T-helper 1 cell treated with Interleukin-12 subunit alpha and Interleukin-12 subunit beta and Interleukin-4 antibody, amounts not matched to agents 30 ng/mL and 1 ng/mL, for 36 hours (primary cell): ENCODE data around the gene KRT7. TPM values are rescaled to one million over a fixed set of nuclear protein-coding genes. Genes with fewer than 3 reads are reported as not detected.
"Not testable (repeated sequence)": the region's sequence is repeated elsewhere in the genome, so short reads cannot be mapped to it uniquely, and the experiment has no call there.

ENCODE experiments used
- intact Hi-C: fragments of 100-400 bp; cut with micrococcal nuclease; formaldehyde crosslinking; loops from one replicate; pipeline ENCODE4 v1.15.1; 2024
- total RNA-seq: library from RNA; stranded (reverse); gene quantifications from 2 replicates; pipeline ENCODE4 v1.2.3, GENCODE V29; 2022

The KRT7 gene
- total RNA-seq, 1 donor from 2014 or later: 53.6 TPM

DNA sequence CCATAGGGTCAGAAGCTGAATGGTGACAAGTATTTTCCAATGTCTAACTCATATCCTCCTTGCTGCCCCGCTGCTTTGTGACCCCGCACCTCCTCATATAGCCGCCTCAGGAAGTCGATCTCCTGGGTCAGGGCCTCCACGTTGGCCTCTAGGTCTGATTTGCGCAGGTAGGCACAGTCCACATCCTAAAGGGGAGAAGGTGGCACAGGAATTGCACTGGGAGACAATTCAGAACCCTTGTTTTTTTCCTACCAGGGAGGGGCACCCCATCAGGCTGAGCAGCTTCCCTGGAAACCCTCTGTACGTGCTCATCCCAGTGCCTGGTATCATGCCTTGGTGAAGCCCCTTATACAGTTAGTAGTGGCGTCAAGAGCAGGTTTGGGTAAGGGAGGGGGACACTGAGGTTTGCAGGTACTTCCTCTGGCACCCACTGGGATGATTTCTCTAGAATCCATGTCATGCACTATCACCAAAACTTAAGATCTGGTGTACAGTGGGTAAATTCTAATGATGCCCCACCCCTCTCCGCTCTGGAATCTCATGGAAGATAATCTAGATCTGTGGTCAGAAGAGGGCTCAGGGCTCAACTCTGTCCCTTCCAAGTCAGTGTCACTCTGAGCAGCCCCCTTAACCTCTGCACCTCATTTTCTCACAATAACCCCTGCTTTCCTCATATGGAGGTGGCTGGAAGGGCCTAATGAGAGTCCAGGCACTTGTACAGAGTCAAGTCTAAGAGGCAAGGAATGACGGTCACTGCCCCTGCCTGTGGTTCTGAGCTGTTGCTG is 21.3 kb downstream of the KRT7 start:
- intact Hi-C loops: no loop called here

DNA sequence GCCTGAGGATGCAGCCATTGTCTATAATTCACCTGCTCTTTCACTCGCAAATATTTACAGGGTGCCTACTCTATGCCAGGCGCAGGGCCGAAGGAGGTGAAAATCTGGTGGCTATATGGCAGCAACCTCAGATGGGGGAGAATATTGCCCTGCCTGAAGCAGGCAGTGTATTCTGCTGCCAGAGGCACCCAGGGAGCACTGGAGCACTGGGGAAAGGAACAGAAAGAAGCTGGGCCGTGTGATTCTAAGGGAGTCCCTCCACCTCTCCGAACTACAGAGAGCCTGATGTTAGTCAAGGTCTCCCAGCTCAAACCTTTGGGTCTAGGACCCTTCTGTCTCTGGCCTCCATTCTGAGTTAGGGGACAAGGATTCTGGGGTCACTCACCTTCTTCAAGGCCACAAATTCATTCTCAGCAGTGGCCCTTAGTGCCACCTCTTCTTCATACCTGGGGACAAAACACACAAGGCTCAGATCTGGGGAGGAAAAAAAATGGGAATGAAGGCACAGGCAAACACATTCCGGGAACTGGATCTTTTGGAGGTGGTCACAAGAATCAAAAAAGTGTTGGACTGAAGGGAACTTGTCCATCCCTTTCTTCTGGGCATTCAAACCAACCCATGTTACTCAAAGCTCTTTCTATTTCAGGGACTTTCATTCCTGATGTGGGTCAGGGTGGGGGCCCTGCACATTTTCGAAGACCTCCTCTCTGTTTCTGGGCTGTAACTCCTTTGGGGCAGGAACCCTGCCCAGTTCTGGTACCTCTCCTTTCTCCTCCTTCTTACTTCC is 22.1 kb downstream of the KRT7 start:
- intact Hi-C loops: no loop called here

DNA sequence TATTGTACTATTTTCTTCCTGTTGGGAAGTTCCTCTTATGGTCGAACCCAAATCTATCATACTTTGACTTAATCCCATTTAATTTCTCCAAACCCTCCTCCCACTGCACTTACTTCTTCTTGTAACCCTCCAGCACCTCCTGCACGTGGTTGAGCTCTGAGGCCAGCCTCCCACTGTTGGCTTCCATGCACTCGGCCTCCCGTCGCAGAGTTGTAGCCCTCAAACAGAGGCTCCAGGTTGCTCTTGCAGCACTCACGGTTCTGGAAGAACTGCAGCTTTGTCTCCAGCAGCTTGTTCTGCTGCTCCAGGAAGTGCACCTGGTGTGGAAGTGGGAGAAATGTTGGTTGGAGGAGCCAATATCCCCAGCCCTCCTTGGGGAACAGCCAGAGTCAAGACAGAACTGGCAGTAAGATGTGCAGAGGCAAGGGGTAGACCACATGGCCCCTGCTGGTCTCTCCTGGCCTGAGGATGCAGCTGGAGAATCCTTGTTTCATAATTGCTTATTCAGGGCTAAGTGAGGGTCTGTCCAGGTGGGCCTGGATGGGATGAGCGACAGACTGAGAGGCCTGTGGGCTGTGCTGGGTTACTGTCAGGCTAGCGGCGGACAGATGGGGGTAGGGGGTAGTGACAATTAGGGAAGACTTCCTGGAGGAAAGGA is 23.0 kb downstream of the KRT7 start:
- intact Hi-C loops: no loop called here

DNA sequence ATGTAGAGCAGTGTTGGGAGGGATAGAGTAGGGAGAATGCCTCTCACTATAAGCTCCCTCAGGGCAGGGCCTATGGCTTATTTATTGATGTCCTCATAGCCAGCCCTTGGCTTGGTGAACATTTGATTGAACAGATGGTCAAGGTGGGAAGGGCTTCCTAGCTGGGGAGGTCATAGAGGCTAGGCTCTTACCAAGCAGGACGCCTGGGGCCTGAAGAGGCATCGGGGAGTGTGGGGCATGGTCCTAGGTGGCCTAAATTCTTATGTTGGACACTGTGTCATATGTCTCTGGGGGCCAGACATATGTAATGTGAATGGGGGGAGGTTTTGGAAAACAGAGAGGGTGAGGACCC is 23.5 kb downstream of the KRT7 start:
- intact Hi-C loops: no loop called here

DNA sequence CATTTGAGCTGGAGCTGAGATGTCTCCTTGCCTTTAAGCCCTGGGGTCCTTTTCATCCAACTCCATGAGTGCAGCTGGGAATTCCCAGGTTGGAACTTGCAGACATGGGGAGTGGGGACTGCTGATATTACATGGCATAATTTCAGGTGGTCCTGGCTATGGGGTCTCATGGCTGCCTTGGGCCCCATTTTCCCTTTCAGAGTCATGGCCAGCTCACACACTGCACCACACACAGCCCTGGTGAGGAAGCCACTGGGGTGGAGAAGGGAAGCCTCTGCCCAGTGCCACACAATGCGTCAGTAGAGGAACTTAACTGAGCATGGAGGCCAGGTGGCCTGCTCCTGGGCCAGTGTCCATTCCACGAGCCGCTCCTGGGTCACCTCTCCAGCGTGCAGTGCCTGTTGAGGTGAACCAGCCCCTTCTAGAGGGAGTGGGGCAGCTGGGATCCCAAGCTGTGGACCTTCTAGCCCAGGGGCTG is 24.1 kb downstream of the KRT7 start:
- intact Hi-C loops: no loop called here

DNA sequence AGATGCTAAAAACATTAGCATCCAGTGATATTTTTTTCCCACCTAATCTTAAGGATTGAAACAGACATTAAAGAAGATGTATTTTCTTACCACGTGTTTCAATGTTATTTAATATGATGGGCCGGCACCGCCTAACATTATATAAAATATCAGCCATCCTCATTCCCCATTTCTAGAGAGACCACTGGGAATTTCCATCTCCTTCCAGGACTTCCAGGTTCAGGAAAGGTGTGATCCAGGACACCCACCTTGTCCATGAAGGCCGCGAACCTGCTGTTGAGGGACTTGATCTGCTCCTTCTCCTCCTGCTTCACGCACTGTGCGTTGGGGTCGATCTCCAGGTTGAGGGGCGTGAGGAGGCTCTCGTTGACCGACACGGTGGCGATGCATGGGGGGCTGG is 24.9 kb downstream of the KRT7 start:
- intact Hi-C loops: not testable (repeated sequence)

DNA sequence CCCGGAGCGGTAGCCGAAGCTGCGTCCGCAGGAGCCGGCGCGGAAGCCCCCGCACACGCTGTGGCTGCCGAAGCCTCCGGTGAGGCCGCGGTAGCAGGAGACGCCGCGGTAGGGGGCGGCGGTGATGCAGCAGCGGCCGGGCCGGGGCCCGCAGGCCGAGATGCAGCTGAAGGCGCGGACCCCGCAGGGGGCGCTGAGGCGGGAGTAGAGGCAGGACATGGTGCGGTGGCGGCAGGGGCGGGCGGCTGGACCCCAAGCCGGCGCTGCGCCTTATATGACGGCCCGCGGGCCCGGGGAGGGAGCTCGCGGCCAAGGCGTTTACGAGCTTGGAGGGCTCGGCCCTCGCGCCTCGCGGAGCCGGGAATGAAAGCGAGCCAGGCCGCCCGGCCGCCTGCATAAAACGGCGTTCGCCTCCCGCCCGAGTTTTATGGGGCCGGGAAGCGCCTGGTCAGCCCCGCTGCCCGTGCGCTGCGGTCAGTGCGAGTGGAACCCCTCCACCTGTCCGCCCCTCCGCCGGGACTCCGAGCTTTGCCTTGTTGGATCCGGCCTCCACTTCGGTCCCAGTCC is 25.4 kb downstream of the KRT7 start:
- intact Hi-C loops: no loop called here

DNA sequence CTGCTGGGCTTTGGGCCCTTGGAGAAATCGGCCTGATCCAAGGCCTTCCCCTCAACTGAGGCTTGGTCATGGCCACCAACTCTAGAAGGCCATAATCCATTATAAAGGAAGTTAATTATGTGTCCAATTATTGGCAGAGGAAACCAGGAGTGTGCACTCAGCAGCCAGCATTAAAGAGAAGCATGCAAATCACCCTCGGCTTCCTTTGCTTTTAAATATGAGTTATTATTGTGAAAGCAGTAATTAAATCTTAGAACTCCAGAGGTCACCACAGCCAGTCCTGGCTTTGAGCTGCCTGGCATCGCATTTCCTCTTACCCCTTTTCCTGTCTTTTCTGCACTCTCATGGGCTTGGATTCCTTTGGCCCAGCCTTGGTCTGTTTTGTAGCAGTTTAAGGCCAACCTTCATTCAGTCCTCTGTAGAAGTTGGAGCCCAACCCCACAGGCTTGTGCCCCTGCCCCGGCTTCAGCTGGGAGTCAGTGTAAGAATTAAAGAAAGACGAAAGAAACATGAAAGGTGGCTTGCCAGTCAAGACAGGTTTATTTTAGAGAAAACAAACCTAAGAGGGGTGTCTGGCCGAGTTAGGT is 26.7 kb downstream of the KRT7 start:
- intact Hi-C loops: loop anchor here (5.0 kb wide), 1 partner anchor 37 kb away; no protein-coding TSS in a partner anchor

DNA sequence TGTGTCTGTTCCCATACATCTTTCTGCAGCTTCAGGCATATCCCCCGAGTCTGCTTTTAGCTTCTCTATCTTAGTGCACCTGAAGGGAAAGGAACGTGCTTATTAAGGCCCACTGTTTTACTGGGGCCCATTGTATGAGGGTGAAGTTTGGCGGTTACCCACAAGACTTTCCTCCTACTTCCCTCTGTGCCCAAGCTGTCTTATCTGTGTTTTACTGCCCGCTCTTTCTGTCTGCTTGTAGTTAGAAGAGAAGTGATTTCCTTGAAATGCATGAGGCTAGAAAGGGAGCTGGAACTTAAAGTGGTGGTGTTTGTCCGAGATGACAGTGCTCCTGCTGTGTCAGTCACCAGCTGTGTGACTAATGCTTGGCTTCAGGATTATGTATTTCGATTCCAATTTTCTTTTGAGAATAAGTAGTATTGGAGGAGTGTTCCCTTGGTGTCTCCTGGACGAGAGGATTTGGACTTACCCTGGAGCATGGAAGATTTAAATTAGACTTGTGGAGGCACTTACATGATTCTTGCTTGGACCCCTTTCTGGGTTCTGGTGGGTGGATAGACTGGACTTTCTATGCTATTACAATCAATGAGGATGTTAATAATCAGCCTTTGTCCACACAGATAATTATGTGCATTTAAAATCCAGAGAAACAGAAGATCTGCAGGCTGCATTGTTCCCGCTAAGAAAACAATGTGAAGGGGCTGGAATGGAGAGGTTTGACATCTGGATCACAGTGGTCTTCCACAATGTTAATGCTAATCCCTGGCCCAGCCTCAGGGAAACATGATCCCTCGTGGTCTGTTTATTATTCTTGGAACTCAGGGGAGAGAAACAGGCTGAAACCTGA is 27.5 kb downstream of the KRT7 start:
- intact Hi-C loops: loop anchor here (5.0 kb wide), 1 partner anchor 38 kb away; no protein-coding TSS in a partner anchor

DNA sequence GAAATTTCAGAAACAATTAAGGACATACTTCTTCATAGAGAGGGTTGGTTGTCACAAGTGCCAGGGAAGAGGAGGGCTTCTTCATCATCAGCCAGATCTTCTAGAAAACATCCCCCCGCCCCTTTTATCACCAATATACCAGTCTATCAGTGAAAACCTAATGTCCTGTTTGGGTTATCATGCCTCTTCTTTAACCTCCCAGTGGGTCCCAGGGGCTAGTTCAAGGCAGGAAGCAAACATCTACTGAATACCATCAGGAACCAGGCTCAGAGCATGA is 28.1 kb downstream of the KRT7 start:
- intact Hi-C loops: loop anchor here (5.0 kb wide), 1 partner anchor 39 kb away; no protein-coding TSS in a partner anchor

DNA sequence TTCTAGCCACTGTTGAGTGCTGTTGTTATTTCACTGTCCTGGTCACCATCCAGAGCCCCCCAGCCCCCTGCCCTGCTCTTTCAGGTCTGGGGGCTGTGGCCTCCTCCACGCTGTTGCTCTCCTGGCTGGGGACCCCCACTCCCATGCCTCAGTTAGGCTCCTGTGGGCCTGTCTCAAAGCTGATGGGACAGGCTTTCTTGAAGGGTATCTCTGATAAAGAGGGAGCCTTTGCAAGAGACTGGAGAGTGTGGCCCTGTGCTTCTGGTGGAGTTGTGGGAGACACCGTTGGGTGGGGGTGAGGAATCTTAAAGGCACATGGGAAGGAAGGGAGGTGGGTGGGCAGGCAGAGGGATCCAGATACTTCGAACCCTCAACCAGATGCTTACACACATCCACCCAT is 29.2 kb downstream of the KRT7 start:
- intact Hi-C loops: loop anchor here (5.0 kb wide), 1 partner anchor 40 kb away; no protein-coding TSS in a partner anchor

DNA sequence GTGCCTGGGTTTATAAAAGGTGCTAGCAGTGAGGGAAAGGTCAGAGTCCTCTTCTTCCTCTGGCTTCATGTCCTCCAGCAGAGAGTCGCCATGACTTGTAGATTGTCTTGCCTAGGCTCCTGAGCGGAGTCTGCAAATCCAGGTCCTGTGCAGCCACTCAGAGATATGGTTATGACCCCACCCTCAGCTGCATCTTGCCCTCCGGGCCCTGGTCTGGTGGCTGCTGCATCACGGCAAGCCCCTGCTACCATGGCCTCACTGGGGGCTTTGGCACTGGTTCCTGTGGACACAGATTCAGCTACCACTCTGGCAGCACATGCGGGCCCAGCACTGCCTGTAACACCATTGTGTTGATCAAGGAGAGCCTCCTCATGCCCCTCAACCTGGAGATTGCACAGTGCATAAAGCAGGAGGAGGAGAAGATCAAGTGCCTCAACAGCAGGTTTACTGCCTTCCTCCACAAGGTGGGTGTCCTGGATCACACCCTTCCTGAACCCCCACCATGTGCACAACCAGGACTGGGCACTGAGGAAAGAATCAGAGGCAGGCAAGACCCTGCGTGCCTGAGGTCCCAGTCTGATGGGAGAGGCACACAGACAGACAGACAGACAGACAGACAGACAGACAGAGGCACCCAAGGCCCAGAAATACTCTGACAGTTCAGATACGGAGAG is 30.9 kb downstream of the KRT7 start:
- intact Hi-C loops: loop anchor here (5.0 kb wide), 1 partner anchor 42 kb away; no protein-coding TSS in a partner anchor

DNA sequence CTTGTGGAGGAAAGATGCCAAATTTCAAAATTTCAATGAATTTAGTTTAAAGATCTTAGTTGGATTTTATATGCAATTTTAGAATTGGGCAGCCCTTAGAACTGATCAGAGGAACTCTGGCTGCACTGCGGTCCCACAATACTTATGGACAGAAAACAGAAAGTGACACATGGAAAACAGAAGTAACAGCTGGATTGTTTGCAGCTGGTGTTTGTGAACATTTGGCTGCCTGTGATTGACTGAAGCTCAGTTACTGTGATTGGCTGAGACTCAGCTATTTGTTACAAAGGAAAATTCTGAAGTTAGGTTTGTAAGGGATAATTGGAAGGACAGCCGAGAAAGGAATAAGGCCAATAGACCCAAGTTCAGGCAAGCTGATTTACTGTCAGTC is 31.4 kb downstream of the KRT7 start:
- intact Hi-C loops: loop anchor here (5.0 kb wide), 1 partner anchor 42 kb away; no protein-coding TSS in a partner anchor

DNA sequence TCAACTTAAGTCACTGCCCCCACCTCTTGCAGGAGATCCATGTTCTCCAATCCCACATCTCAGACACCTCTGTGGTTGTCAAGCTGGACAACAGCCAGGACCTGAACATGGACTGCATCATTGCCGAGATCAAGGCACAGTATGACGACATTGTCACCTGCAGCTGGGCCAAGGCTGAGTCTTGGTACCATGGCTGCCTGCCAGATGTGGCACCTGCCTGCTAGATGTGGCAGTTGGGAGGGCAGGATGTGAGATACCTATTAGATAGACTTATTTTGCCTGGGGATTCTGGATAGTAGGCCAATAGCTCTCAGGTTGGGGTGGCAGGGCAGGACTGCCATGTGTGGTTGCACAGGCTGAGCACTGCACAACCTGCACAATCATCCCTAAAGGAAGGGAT is 33.5 kb downstream of the KRT7 start:
- intact Hi-C loops: no loop called here

DNA sequence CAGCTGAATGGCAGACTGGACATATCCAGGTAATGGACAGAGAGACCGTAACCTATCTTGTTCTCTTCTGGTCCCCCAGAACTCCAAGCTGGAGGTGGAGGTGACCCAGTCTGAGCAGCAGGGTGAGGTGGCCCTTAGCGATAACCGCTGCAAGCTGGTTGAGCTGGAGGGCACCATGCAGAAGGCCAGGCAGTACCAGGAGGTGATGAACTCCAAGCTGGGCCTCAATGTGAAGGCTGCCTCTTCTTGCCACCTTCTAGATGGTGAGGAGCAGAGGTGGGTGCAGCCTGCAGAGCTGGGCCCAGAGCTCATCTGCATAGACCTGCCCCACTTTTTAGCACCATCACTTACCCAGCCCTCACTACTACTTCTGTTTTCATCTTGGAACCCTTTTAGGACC is 34.2 kb downstream of the KRT7 start:
- intact Hi-C loops: no loop called here

DNA sequence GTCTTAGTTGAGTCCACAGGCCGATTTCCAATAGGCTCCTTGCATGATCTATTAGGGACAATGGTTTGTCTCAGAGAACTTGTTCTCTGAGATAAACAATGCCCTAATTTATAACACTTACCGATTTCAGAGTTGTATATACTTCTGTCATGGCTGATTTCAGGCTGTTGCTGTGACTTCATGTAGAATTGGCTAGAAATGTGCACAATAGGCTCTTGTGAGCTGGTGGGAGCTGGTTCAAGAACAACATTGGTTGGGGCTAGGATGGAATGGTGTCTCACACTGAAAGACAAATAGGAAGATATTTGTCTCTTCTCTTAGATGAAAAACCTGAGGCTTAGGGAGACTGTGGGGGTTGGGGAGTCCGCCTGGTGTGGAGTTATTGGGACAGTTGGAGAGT is 34.7 kb downstream of the KRT7 start:
- intact Hi-C loops: no loop called here

DNA sequence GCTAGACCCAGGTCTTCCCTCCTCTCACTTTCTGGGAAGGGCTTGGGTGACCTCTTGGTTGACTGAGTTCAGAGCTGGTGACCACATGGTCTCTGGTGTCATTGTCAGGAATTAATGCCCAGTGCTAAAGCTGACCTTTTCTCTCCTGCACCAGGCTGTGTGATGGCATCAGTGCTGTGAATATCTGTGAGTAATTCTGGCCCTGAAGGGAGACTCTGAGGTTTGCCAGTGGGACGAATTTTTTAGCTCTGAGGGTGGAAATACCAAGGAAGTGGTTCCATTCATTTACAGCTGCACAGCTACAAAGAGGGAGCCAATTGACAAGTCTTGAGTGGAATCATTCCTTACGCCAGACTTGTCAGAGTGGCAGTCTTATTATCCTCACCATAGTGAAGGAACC is 35.2 kb downstream of the KRT7 start:
- intact Hi-C loops: no loop called here

DNA sequence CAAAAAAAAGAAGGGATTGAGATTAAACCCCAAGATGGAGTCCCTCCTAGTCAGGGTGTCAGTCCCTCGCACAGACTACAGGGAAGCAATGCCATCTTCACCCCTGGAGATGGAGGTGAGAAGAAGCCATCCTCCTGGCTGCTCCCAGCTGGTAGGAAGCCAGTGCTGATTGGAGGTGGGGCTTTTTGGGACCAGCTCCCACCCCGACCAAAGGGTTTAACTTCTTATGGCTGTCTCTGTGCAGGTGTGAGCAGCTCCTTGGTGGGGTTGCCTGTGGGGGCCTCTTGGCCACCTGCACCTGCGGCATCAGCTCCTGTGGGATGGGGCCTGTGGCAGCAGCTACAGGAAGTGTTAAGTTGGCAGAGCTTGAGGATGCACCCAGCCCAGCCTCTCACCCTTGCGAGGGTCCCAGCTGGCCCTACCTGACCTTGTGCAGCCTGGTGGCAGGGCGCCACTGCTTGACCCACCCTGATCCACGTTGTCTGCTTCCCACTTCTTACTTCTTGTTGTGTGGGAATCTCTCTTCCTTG is 37.6 kb downstream of the KRT7 start:
- intact Hi-C loops: no loop called here

DNA sequence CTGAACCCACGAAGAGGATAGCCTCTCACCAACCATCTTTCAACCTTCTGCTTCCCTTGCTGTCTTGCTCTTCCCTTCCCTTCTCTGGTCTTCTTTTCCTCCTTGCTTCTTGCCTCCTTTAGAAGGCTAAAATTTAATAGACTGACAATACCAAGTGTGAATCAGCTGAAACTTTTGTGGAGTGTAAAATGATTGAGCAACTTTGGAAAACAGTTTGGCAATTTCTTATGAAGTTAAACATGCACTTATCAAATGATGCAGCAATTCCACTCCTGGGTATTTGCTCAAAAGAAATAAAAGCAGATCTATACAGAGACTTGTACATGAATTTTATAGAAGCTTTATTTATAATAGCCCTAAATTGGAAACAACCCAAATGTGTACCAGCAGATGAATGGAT is 38.1 kb downstream of the KRT7 start:
- intact Hi-C loops: no loop called here
